GM23248 (cell line): ENCODE results near the gene CLDN22. TPM values are rescaled to one million over a fixed set of nuclear protein-coding genes. Genes with fewer than 3 reads are reported as not detected.
"Not testable (repeated sequence)": the region's sequence is repeated elsewhere in the genome, so short reads cannot be mapped to it uniquely, and the experiment has no call there.

ENCODE experiments used
- DNase-seq: peaks from one replicate; pipeline ENCODE4 v3.0.0-alpha.2; 2015
- H2AFZ ChIP-seq: fragments of 200-600 bp; sonication (generic); 2 replicates; pipeline ENCODE4 v1.6.1; 2016; ENCODE audit warnings: antibody characterized with exemption
- H3F3A ChIP-seq: fragments of 200-600 bp; sonication (generic); 2 replicates; pipeline ENCODE4 v1.6.1; 2016; ENCODE audit warnings: mild to moderate bottlenecking, antibody characterized with exemption, mixed run types; ENCODE audit not compliant: insufficient read depth
- H3K27ac ChIP-seq: fragments of 200-600 bp; sonication (generic); 2 replicates; pipeline ENCODE4 v1.5.1; 2016; ENCODE audit warnings: mild to moderate bottlenecking
- H3K27me3 ChIP-seq: fragments of 200-600 bp; sonication (generic); replicated peaks from 2 replicates; pipeline ENCODE4 v1.6.1; 2016; ENCODE audit warnings: mild to moderate bottlenecking; ENCODE audit not compliant: insufficient read depth
- H3K36me3 ChIP-seq: fragments of 200-600 bp; sonication (generic); 2 replicates; pipeline ENCODE4 v1.6.1; 2016; ENCODE audit warnings: low read depth, mild to moderate bottlenecking
- H3K4me1 ChIP-seq: fragments of 200-600 bp; sonication (generic); 2 replicates; pipeline ENCODE4 v1.6.1; 2016; ENCODE audit warnings: mild to moderate bottlenecking; ENCODE audit not compliant: insufficient read depth
- H3K4me2 ChIP-seq: fragments of 200-600 bp; sonication (generic); one replicate; pipeline ENCODE4 v1.6.1; 2016; ENCODE audit warnings: mild to moderate bottlenecking; ENCODE audit not compliant: unreplicated experiment
- H3K4me3 ChIP-seq: fragments of 200-600 bp; sonication (generic); 2 replicates; pipeline ENCODE4 v1.5.1; 2016; ENCODE audit warnings: mild to moderate bottlenecking
- H3K79me2 ChIP-seq: fragments of 200-600 bp; sonication (generic); 2 replicates; pipeline ENCODE4 v1.6.1; 2016; ENCODE audit warnings: mild to moderate bottlenecking; ENCODE audit not compliant: insufficient read depth
- H3K9ac ChIP-seq: fragments of 200-600 bp; sonication (generic); 2 replicates; pipeline ENCODE4 v1.6.1; 2016; ENCODE audit warnings: mild to moderate bottlenecking
- H3K9me2 ChIP-seq: fragments of 200-600 bp; sonication (generic); 2 replicates; pipeline ENCODE4 v1.6.1; 2016; ENCODE audit warnings: mixed run types, mild to moderate bottlenecking, moderate library complexity; ENCODE audit not compliant: insufficient read depth
- H3K9me3 ChIP-seq: fragments of 200-600 bp; sonication (generic); one replicate; pipeline ENCODE4 v1.6.1; 2017; ENCODE audit warnings: low read depth
- H4K20me1 ChIP-seq: fragments of 200-600 bp; sonication (generic); 2 replicates; pipeline ENCODE4 v1.6.0; 2016; ENCODE audit not compliant: insufficient read depth
- EZH2 ChIP-seq: fragments of 200-600 bp; sonication (generic); IDR thresholded peaks from 2 replicates; pipeline ENCODE4 v1.6.1; 2018; ENCODE audit warnings: antibody characterized with exemption, mild to moderate bottlenecking; ENCODE audit not compliant: insufficient read depth, poor library complexity, severe bottlenecking
- EZH2phosphoT487 ChIP-seq: fragments of 200-600 bp; sonication (generic); IDR thresholded peaks from 2 replicates; pipeline ENCODE4 v1.6.1; 2018; ENCODE audit warnings: antibody characterized with exemption, moderate library complexity, mild to moderate bottlenecking, low read depth; ENCODE audit not compliant: insufficient read depth
- WGBS, 2 experiments: methylation state at CpG; one replicate each; pipeline ENCODE4 v1.1.6; 2015 to 2017; ENCODE audit warnings: low lambda C conversion rate in 2 of 2, low coverage in 1 of 2; ENCODE audit errors: missing lambda C conversion rate in 2 of 2; 5-methylcytosine and 5-hydroxymethylcytosine counted together
- in situ Hi-C: fragments of 300-500 bp; cut with MboI; formaldehyde crosslinking; loops from 2 replicates; pipeline ENCODE4 v1.15.0; 2020
- polyA plus RNA-seq: library from polyadenylated mRNA; unstranded; fragments of >200 nt; fragmentation: Nextera tagmentation; extraction: Ambion mirVana; gene quantifications from 2 replicates; pipeline ENCODE4 v1.2.1, GENCODE V29; 2016
- total RNA-seq: library from RNA; depleted of rRNA; stranded (reverse); fragments of >200 nt; shearing (Covaris generic); gene quantifications from 2 replicates; pipeline ENCODE4 v1.2.3, GENCODE V29; 2014

CLDN22 gene
- total and polyA plus RNA-seq, 2 experiments from 2014 or later = not detected

GRCh38 chr4:183328832-183329231, 8.8 kb upstream of the CLDN22 start:
- Histone ChIP-seq H3K27ac (no peak overlapping the region), H3F3A (peaks cover 12% of the 10 kb centered on the region; the same call in 1 of the 2 replicates), H3K4me2 (no peak overlapping the region), H3K9ac (no peak overlapping the region), H3K9me3 (no peaks in the 10 kb centered on the region), H3K79me2 (no peaks in the 10 kb centered on the region), H3K27me3 (no peaks in the 10 kb centered on the region), H3K4me3 (no peak overlapping the region), H4K20me1 (no peaks in the 10 kb centered on the region), H2AFZ (no peak overlapping the region), H3K36me3 (no peaks in the 10 kb centered on the region), H3K9me2 (no peaks in the 10 kb centered on the region), H3K4me1 (peaks cover 1% of the 10 kb centered on the region; the same call in 1 of the 2 replicates)
- TF ChIP-seq EZH2 (no peak), EZH2phosphoT487 (no peak)
- DNase-seq = no peak
- in situ Hi-C loops = no loop called here
- WGBS, 2 experiments = 78 to 79% methylated on average over 7 of the region's 7 CpGs

- peaks cover 12% of the 10 kb centered on the region; the same call in 1 of the 2 replicates for H3F3A ChIP-seq
- H3K27me3 ChIP-seq = no peaks in the 10 kb centered on the region
- H3K4me2 ChIP-seq = no peak overlapping the region
- H3K4me1 ChIP-seq = no peaks in the 10 kb centered on the region
- in situ Hi-C loops = no loop called here
- H4K20me1 ChIP-seq = no peaks in the 10 kb centered on the region
- no peak overlapping the region for H3K27ac ChIP-seq
- H3K36me3 ChIP-seq = no peaks in the 10 kb centered on the region
- WGBS, 2 experiments = 89 to 97% methylated on average over 7 of the region's 7 CpGs
- H3K79me2 ChIP-seq = no peaks in the 10 kb centered on the region
- H3K4me3 ChIP-seq = no peak overlapping the region
- H3K9me2 ChIP-seq = no peaks in the 10 kb centered on the region
- no peak overlapping the region for H3K9ac ChIP-seq
- H2AFZ ChIP-seq = no peak overlapping the region
- no peak for TF ChIP-seq EZH2phosphoT487
- no peak for DNase-seq
- no peaks in the 10 kb centered on the region for H3K9me3 ChIP-seq
Observed at GRCh38 chr4:183327827-183328226, 7.8 kb upstream of the CLDN22 start.

GRCh38 chr4:183326853-183327252, 6.8 kb upstream of the CLDN22 start:
- no peaks in the 10 kb centered on the region for H3K9me3 ChIP-seq
- no peak overlapping the region for H3K4me2 ChIP-seq
- H3F3A ChIP-seq = peaks cover 19% of the 10 kb centered on the region; the same call in 1 of the 2 replicates
- 47 to 48% methylated on average over 2 of the region's 2 CpGs for WGBS, 2 experiments
- no peaks in the 10 kb centered on the region for H3K27me3 ChIP-seq
- TF ChIP-seq EZH2 (no peak), EZH2phosphoT487 (no peak)
- H3K4me3 ChIP-seq = no peak overlapping the region
- H3K4me1 ChIP-seq = no peaks in the 10 kb centered on the region
- H3K27ac ChIP-seq = no peak overlapping the region
- no peaks in the 10 kb centered on the region for H4K20me1 ChIP-seq
- no peaks in the 10 kb centered on the region for H3K79me2 ChIP-seq
- no peak overlapping the region for H2AFZ ChIP-seq
- in situ Hi-C loops = no loop called here
- H3K9ac ChIP-seq = no peak overlapping the region
- no peaks in the 10 kb centered on the region for H3K9me2 ChIP-seq
- DNase-seq = peak; percentile 56
- H3K36me3 ChIP-seq = no peaks in the 10 kb centered on the region

- H3K27ac ChIP-seq, in situ Hi-C loops, H3K4me1 ChIP-seq, H3K4me2 ChIP-seq, H3K79me2 ChIP-seq, H3K4me3 ChIP-seq, H3K9me2 ChIP-seq, DNase-seq, H3K9me3 ChIP-seq, H3K36me3 ChIP-seq, H2AFZ ChIP-seq, H4K20me1 ChIP-seq, H3K27me3 ChIP-seq, H3K9ac ChIP-seq: not testable (repeated sequence)
- H3F3A ChIP-seq = peaks cover 19% of the 10 kb centered on the region; the same call in 1 of the 2 replicates
- 60 to 73% methylated on average over 6 of the region's 6 CpGs for WGBS, 2 experiments
Observed at GRCh38 chr4:183326387-183326786, 6.3 kb upstream of the CLDN22 start.

- no peaks in the 10 kb centered on the region for H3K4me1 ChIP-seq
- no peaks in the 10 kb centered on the region for H3K79me2 ChIP-seq
- no peaks in the 10 kb centered on the region for H3K9me3 ChIP-seq
- no peak for DNase-seq
- H3K36me3 ChIP-seq = peaks cover 13% of the 10 kb centered on the region
- TF ChIP-seq EZH2 = no peak
- in situ Hi-C loops = no loop called here
- H3K9me2 ChIP-seq = no peaks in the 10 kb centered on the region
- no peak overlapping the region for H3K4me3 ChIP-seq
- no peak overlapping the region for H2AFZ ChIP-seq
- no peaks in the 10 kb centered on the region for H4K20me1 ChIP-seq
- no peaks in the 10 kb centered on the region for H3K27me3 ChIP-seq
- peaks cover 19% of the 10 kb centered on the region for H3F3A ChIP-seq
- H3K4me2 ChIP-seq = no peak overlapping the region
- 96 to 99% methylated on average over 7 of the region's 7 CpGs for WGBS, 2 experiments
- H3K27ac ChIP-seq = no peak overlapping the region
- no peak overlapping the region for H3K9ac ChIP-seq
Observed at GRCh38 chr4:183324619-183325018, 4.5 kb upstream of the CLDN22 start.

- H3K4me1 ChIP-seq, H3K79me2 ChIP-seq, H3K27ac ChIP-seq, H3K4me2 ChIP-seq, H3K9me2 ChIP-seq, H4K20me1 ChIP-seq, H2AFZ ChIP-seq, DNase-seq, H3K9me3 ChIP-seq, H3K9ac ChIP-seq, H3K27me3 ChIP-seq, H3K4me3 ChIP-seq, in situ Hi-C loops: not testable (repeated sequence)
- 94 to 96% methylated on average over 11 of the region's 11 CpGs for WGBS, 2 experiments
- peaks cover 17% of the 10 kb centered on the region for H3K36me3 ChIP-seq
- H3F3A ChIP-seq = peaks cover 19% of the 10 kb centered on the region
Observed at GRCh38 chr4:183324056-183324455, 4.0 kb upstream of the CLDN22 start.
